OCI-M2 (cell line): ENCODE results near the gene ANKRD36B.
"Not testable (repeated sequence)": the region's sequence is repeated elsewhere in the genome, so short reads cannot be mapped to it uniquely, and the experiment has no call there.

Experiments used
- DNase-seq: peaks from one replicate; lab custom pipeline; 2025; ENCODE audit not compliant: unreplicated experiment; lab: John Stamatoyannopoulos, UW

The ANKRD36B gene

GRCh38 chr2:97589598-97590510 lies at the start of gene ANKRD36B:
Gene ANKRD36B, minus strand, starts transcription at chr2:97589877. Its CDS starts 192 bp downstream, at chr2:97589685.
- DNase-seq = not testable (repeated sequence)

DNA sequence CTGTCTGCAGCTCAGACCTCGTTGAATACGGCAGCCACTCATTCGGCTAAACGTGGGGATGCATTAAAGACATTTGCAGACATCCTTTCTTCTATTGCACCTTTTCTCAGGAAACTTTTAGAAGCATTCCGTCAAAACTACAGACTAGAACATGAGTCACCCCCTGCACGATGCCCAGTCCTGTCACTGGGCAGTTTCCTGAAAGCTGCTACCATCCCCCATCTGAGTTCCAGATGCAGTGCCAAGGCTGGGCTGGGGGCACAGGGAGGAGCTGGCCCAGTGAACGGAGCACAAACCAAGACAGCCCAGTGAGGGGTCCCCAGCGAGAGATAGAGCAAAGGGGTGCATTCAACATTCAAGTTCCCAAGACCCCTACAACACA lies 36.4 kb upstream of the ANKRD36B start:
- not testable (repeated sequence) for DNase-seq

DNA sequence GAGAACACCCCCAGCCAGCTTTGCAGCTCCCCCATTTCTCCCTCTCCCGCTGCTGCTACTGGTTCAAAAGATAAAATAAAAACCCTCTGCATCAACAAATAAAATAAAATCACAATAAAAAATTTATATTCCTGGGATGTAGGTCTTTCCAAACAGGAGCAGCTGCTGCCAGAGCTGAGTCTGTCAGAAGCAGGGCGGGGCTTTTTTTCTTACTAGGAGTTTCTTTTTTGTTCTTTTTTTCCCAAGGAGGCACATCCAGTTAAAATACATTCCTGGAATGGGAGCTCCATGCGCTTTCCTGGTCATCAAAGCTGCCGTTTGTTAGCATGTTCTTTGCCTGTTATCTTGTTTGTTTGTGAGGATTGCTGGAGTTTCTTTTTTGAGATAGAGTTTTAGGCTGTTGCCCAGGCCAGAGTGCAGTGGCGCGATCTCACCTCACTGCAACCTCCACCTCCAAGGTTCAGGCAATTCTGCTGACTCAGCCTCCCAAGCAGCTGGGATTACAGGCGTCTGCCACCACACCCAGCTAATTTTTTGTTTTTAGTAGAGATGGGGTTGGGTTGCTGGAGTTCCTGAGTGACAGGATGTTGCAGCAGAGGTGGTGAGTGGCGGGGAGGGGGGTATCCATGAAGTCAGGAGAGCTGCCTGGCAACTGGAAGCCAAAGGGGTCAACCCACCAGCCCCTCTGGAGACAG lies 35.8 kb upstream of the ANKRD36B start:
- DNase-seq = not testable (repeated sequence)

- not testable (repeated sequence) for DNase-seq
Measured at GRCh38 chr2:97622976-97623375, 33.3 kb upstream of the ANKRD36B start.

GRCh38 chr2:97620492-97620891 lies 30.8 kb upstream of the ANKRD36B start:
- not testable (repeated sequence) for DNase-seq

DNA sequence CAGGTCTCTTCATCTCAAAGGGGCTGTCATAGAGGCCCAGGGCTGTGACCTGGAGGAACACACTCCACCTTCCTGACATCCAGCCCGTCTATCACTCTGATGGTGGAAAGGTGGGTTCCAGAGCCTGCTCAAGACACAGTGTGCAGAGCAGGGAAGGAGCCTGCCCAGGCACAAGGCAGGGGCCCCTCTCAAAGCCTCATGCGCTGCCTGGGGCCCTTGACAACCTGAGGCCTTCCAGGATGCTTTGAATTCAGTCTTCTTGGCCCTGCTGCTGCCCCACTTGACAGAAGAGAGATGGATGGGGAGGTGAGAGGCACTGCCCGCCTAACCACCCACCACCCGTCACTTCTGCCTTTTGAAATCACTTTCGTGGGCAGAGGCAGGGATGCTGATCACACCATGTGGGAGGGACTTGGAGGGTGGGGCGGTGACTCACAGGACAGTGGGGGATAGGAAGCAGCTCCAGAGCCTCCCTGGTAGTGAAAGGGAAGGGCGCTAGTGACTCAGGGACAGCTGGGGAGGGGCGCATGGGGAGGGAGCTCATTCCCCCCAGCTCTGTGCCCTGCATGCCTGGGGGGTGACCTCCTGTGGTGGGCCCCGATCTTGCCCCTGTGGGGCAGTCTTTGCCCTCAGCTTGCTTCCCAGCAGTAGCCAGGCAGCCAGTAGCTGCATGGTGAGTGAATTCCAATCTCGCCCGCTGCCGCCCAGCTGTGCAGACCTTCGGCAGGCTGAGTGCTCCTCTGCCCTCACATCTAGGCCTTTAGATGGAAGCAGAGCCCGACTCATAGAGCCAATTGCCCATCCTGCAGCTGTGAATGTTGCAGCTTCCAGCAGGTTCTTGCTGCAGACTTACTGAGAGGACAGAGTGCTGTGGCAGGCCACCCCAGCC lies 29.5 kb upstream of the ANKRD36B start:
- not testable (repeated sequence) for DNase-seq

GRCh38 chr2:97617911-97618310 lies 28.2 kb upstream of the ANKRD36B start:
- DNase-seq = no peak

DNA sequence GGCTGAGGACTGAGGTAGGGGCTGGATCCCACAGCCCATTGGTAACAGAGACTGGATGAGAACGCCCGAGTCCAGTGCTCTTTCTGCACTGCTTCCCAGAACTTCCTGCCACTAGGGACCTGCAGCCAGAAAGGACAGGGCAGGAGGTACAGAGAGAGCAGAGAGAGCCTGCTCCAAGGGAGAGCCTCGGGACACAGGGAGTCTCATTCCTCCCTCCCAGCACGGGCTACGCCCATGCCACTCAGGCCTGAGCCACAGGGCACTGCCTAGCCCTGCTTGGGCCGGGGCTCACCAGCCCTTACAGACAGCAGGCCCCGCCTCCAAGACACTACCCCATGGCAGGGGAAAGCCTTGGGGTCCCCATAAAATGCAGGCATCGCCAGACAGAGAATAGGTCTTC lies 26.1 kb upstream of the ANKRD36B start:
- DNase-seq = not testable (repeated sequence)

DNA sequence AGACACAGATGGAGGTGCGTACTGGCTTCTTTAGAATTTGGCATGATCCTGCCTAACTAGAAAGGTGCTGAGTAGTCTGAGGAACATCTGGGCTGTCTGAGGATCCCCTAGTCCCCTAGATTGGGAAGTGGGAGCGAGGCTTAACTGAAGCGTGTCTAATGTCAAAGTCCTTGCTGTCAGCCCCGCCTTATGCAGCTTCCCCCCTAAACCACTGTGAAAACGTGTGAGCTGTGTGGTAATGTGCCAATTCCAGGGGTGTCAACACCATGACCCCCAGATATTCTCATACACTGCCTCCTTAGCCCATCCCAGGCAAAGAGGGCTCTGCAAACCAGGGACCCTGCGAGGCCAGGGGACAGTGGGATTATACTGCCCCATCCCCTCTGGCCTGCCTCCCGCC lies 22.2 kb upstream of the ANKRD36B start:
- DNase-seq = not testable (repeated sequence)

- DNase-seq = not testable (repeated sequence)
Measured at GRCh38 chr2:97608745-97609144, 19.1 kb upstream of the ANKRD36B start.

- DNase-seq = not testable (repeated sequence)
Measured at GRCh38 chr2:97605524-97606339, 16.1 kb upstream of the ANKRD36B start.

- not testable (repeated sequence) for DNase-seq
Measured at GRCh38 chr2:97605109-97605508, 15.4 kb upstream of the ANKRD36B start.

DNA sequence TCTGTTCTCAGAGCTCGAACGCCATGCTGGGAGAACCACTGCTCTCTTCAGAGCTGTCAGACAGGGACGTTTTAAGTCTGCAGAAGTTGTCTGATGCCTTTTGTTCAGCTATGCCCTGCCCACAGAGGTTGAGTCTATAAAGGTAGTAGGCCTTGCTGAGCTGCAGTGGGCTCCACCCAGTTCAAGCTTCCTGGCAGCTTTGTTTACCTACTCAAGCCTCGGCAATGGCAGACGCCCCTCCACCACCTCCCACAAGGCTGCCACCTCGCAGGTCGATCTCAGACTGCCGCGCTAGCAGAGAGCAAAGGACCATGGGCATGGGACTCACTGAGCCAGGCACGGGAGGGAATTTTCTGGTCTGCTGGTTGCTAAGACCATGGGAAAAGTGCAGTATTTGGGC lies 11.9 kb upstream of the ANKRD36B start:
- not testable (repeated sequence) for DNase-seq

DNA sequence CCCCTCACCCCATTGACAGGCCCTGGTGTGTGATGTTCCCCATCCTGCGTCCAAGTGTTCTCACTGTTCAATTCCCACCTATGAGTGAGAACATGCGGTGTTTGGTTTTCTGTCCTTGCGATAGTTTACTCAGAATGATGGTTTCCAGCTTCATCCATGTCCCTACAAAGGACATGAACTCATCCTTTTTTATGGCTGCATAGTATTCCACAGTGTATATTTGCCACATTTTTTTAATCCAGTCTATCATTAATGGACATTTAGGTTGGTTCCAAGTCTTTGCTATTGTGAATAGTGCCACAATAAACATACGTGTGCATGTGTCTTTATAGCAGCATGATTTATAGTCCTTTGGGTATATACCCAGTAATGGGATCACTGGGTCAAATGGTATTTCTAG lies 6.5 kb upstream of the ANKRD36B start:
- DNase-seq = not testable (repeated sequence)

GRCh38 chr2:97593520-97593919 lies 3.8 kb upstream of the ANKRD36B start:
- not testable (repeated sequence) for DNase-seq

GRCh38 chr2:97590515-97591394 lies 1.1 kb upstream of the ANKRD36B start:
- not testable (repeated sequence) for DNase-seq

DNA sequence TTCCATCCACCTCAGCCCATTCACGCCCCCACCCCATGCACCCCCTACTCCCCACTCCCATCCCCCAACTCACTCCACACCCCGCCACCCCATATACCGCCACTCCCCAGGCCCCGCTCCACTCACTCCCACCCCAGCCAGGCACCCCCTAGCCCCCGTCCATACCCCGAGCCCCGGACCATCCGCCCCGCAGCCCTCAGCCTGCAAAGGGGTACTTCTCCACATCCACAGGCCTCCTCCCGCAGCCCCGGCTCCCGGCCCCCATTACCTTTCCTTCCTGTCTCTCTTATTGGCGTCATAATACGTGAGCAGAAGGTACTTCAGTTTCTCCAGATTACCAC lies 450 bp downstream of the ANKRD36B start:
- not testable (repeated sequence) for DNase-seq

- DNase-seq = not testable (repeated sequence)
Measured at GRCh38 chr2:97565674-97566073, 24.0 kb downstream of the ANKRD36B start.

- not testable (repeated sequence) for DNase-seq
Measured at GRCh38 chr2:97552406-97552805, 37.3 kb downstream of the ANKRD36B start.
